ENCODE data around the gene ERC1. TPM values are rescaled to one million over a fixed set of nuclear protein-coding genes. Genes with fewer than 3 reads are reported as not detected.

Gene ERC1
- total RNA-seq, 2 experiments from 2014 or later = 21.7 to 27.0 TPM

DNA sequence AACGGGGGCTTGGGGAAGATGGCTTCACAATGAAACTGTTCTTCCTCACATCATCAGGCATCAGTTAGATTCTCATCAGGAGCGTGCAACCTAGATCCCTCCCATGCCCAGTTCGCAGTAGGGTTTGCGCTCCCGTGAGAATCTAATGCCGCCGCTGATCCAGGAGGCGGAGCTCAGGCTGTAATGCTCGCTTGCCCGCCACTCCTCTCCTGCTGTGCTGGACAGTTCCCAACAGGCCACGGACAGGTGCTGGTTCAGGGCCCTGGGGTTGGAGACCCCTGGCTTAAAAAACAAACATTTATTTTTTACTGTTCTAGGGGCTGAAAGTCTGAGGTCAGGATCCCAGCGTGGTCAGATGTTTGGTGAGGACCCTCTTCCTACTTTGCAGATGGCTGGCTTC, 422.9 kb downstream of the ERC1 start:
- intact Hi-C loops (cut with micrococcal nuclease) = no loop called here
- TF ChIP-seq, protein P1, sequence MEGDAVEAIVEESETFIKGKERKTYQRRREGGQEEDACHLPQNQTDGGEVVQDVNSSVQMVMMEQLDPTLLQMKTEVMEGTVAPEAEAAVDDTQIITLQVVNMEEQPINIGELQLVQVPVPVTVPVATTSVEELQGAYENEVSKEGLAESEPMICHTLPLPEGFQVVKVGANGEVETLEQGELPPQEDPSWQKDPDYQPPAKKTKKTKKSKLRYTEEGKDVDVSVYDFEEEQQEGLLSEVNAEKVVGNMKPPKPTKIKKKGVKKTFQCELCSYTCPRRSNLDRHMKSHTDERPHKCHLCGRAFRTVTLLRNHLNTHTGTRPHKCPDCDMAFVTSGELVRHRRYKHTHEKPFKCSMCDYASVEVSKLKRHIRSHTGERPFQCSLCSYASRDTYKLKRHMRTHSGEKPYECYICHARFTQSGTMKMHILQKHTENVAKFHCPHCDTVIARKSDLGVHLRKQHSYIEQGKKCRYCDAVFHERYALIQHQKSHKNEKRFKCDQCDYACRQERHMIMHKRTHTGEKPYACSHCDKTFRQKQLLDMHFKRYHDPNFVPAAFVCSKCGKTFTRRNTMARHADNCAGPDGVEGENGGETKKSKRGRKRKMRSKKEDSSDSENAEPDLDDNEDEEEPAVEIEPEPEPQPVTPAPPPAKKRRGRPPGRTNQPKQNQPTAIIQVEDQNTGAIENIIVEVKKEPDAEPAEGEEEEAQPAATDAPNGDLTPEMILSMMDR (IDR thresholded peaks at IDR 0.05) = no peak
- Mint-ChIP-seq H3K27me3 (no peaks in the 10 kb centered on the region), H3K36me3 (ENCODE audit: low read depth) (peaks cover 14% of the 10 kb centered on the region), H3K4me1 (ENCODE audit: low read depth) (no peaks in the 10 kb centered on the region), H3K4me3 (no peak overlapping the region), H3K9me3 (no peaks in the 10 kb centered on the region), H3K27ac (no peak overlapping the region)
- ChIA-PET POLR2A (no interaction called here), CTCF (no interaction called here)
- no peak for ATAC-seq
- DNase-seq = no peak

DNA sequence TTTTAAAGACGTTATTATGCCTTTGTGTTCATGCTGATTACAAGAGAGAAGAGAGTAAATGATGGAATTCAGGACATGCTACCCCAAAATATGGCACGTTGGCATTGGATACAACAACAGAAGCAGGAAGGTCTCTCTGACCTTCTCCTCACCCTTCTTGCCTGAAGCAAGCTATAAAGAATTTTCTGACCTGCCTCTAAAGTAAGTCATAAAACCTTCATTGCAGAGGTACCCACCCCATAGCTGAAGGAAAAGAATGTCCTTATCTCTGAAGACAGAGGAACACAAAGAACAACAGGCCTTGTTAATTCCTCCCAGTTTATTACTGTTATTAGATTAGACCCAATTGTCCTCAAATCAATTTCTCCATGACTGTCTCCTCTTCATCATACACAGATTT, 427.1 kb downstream of the ERC1 start:
- peaks cover 6% of the 10 kb centered on the region for H3K9me3 Mint-ChIP-seq
- peaks cover 9% of the 10 kb centered on the region for H3K4me1 Mint-ChIP-seq (ENCODE audit: low read depth)
- no peak overlapping the region for H3K4me3 Mint-ChIP-seq
- intact Hi-C loops (cut with micrococcal nuclease) = no loop called here
- DNase-seq (no peak), ATAC-seq (no peak)
- peaks cover 20% of the 10 kb centered on the region for H3K36me3 Mint-ChIP-seq (ENCODE audit: low read depth)
- CTCF ChIA-PET = interaction anchor here (1.0 kb wide), 2 partner anchors 22 to 300 kb away, joined by 3 to 4 read pairs; no protein-coding TSS in a partner anchor
- POLR2A ChIA-PET = interaction anchor here (0.7 kb wide), 1 partner anchor 298 kb away, joined by 3 read pairs; no protein-coding TSS in a partner anchor
- no peaks in the 10 kb centered on the region for H3K27me3 Mint-ChIP-seq
- TF ChIP-seq, protein P1 (IDR thresholded peaks at IDR 0.05) = no peak
- H3K27ac Mint-ChIP-seq = no peak overlapping the region

DNA sequence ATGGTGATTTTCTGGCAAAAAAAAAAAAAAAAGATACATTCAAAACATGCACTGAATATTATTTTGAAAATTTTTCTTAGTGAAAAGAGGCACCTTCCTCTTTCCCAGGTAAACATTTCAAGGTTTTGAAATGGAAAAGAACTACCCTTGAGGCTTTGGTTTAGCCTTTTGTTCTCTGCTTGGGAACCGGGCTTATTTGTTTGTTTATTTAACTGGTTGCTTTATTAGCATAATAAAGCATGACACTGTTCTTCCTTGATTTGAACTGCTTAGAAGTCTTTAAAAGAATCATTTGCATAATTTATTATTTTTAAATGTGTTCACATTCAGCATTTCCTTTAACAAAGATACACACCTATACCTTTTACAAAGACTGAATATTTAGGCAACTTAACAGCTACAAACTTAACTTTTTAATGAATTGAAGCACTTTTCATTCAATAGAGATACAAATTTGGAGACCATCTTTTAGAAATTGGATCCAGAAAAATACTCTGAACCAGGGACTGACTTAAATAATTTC, 428.9 kb downstream of the ERC1 start:
- ATAC-seq (no peak), DNase-seq (no peak)
- ChIA-PET CTCF (interaction anchor here (0.9 kb wide), 1 partner anchor 302 kb away, joined by 3 read pairs; no protein-coding TSS in a partner anchor), POLR2A (no interaction called here)
- H3K9me3 Mint-ChIP-seq = peaks cover 6% of the 10 kb centered on the region
- no peak overlapping the region for H3K4me3 Mint-ChIP-seq
- peaks cover 10% of the 10 kb centered on the region for H3K4me1 Mint-ChIP-seq (ENCODE audit: low read depth)
- H3K36me3 Mint-ChIP-seq (ENCODE audit: low read depth) = peaks cover 17% of the 10 kb centered on the region
- TF ChIP-seq, protein P1 (IDR thresholded peaks at IDR 0.05) = no peak
- intact Hi-C loops (cut with micrococcal nuclease) = no loop called here
- H3K27me3 Mint-ChIP-seq = no peaks in the 10 kb centered on the region
- H3K27ac Mint-ChIP-seq = no peak overlapping the region

DNA sequence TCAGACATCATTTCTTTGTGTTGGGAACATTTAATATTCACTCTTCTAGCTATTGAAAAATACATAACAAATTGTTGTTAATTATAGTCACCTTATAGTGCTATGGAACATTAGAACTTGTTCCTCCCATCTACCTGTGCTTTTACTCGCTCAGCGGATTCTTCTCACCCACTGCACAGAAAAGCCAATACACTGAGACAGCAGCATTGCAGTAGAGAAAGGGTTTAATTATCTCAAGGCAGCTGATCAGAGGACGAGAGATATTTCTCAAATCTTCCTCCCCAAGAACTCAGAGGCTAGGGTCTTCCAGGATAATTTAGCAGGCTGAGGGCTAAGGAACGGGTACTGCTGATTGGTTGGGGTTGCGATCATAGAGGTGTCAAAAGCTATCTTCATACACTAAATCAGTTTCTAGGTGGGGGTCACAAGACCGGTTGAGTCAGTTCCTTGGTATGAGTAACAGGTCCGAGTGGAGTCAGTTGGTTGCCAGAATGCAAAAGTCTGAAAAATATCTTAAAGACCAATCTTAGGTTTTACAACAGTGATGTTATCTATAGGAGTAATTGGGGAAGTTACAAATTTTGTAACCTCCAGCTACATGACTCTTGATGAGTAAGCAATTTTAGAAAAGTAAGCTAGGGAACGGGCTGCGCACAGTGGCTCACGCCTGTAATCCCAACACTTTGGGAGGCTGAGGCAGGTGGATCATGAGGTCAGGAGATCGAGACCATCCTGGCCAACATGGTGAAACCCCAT, 430.2 kb downstream of the ERC1 start:
- TF ChIP-seq, protein P1 (IDR thresholded peaks at IDR 0.05) = no peak
- H3K36me3 Mint-ChIP-seq (ENCODE audit: low read depth) = peaks cover 17% of the 10 kb centered on the region
- no peak overlapping the region for H3K27ac Mint-ChIP-seq
- peaks cover 10% of the 10 kb centered on the region for H3K4me1 Mint-ChIP-seq (ENCODE audit: low read depth)
- ChIA-PET CTCF (interaction anchor here (1.4 kb wide), 2 partner anchors 14 to 162 kb away, joined by 4 read pairs; no protein-coding TSS in a partner anchor), POLR2A (no interaction called here)
- ATAC-seq (no peak), DNase-seq (no peak)
- intact Hi-C loops (cut with micrococcal nuclease) = no loop called here
- H3K27me3 Mint-ChIP-seq = no peaks in the 10 kb centered on the region
- H3K9me3 Mint-ChIP-seq = peaks cover 6% of the 10 kb centered on the region
- H3K4me3 Mint-ChIP-seq = no peak overlapping the region

Data from activated CD8-positive, alpha-beta T cell treated with anti-CD3 and anti-CD28 coated beads for 36 hours (primary cell).